GM15510 (cell line): ENCODE measurements around the gene KDM5B.

Experiments used
- POLR2A ChIP-seq: IDR thresholded peaks from 3 replicates; pipeline ENCODE4 v1.6.1; 2011; ENCODE audit warnings: borderline replicate concordance; ENCODE audit not compliant: insufficient read length; ENCODE audit errors: extremely low read depth

Gene KDM5B

DNA sequence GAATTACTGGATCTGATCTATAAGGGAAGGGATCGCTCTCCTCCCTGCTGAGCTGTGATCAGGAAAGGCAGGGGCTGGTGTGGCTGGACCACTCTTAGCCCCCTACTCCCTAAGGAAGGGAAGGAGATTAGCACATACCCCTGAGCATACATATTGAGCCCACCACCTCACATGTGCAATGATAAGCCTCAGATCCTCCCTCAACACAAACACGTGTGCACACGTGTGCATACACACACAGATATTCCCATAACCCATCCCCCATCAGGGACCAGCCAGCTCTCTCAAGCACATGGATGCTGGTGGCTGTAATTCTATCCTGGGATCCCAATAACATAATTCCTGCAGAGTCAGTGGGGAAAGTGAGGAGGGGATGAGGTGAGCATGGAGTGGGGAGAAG is 119.1 kb downstream of the KDM5B start:
- no peak for TF ChIP-seq POLR2A

DNA sequence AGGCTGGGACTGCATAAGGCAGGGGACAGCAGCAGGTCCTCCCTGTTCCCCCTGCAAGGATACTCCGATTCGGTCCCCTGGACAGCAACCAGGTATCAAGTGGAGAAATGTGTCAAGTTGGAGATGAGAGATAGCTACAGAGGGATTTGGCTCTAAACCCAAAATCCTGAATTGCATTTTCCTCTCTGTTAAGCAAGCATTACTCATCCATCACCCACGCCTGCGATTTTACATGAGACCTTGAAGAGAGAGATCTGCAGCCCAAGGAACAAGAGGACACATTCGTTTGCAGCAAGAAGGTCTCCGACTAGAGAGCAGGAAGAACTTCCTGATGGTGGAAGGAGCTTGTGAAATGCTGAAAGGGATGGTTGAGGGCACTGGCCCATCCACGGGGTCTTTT is 119.8 kb downstream of the KDM5B start:
- no peak for TF ChIP-seq POLR2A

DNA sequence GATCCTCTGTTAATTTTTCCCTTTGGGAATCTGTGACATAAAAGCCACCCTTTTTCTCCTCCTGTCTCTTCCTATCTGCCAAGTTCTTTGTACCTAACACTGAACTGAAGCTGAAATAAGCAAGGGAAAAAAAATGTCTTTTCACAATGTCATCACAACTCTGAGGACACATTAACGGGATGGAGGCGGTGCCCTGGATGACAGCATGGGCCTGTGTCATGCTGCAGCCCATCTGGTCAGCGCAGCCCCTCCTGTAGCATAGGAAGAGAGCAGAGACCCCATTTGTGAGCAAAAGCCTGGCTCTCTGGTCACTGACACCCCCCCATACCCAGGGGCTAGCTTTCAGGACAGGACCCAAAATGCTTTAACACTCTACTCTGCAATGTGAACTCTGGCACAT is 120.4 kb downstream of the KDM5B start:
- TF ChIP-seq POLR2A = no peak

DNA sequence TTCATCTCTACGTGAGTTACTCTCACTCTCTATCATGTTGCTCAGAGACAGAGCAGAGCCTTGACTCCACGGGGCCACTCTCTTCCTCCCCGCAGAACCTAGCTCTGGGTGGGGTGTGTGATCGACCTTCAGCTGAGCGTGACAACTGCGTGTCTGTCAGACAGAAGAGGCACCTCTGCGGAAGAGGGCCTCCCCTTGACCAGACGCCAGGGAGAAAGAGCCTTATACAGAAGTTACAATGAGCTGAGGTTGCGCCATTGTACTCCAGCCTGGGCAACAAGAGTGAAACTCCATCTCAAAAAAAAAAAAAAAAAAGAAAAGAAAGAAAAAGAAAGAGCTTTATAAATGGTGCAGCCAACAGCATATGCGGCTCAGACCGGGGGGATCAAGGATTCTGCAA is 120.9 kb downstream of the KDM5B start:
- TF ChIP-seq POLR2A = no peak

DNA sequence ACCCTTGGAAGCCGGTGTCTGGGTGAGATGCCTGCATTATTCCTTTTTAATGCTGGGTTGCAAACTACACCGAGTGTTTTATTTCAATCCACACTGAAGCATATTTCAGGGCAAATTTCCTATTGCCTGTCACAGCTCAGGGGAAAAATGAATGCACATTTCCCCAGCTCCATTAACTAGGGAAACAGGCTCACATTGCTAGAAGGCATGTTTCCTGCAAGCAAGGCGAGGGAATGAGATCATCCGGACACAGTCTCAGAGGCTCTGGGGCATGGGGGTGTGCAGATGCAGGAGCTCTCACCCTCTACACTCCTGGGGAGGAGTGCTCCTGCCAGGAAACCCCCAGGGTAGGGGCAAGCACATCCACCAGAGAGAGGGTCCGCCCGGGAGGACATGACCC is 122.6 kb downstream of the KDM5B start:
- TF ChIP-seq POLR2A = no peak

DNA sequence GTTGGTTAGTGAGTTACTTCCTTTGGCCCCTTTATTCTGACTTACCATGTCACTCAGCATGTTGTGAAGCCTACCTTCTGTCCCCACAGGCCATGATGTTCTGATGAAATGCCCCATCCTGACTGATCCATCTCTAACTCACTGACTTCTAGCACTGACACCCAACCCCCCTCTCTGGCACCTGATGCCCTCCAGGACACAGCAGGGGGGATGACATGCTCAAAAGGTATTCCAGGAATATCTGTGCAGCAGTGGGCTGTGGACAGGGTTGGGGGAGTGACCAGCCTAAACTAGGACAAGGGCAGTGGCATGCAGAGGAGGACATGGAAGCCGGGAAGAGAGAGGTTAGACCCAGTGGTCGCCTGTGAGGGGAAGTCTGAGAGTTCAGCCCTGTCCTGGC is 123.5 kb downstream of the KDM5B start:
- no peak for TF ChIP-seq POLR2A

DNA sequence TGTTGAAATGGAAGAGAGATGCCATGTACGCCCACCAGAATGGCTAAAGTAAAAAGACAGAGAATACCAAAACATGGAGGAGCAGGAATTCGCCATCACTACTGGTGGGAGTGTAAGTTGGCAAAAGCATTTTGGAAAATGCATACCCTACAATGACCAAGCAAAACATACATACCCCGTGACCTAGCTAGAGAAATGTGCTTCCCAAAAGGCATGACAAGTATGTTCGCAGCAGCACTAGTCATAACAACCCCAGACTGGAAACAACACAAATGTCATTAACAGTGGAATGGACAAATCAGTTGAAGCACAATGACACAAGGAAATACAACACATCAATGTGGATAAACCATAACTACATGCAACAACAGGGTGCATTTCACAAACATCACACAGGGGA is 125.2 kb downstream of the KDM5B start:
- no peak for TF ChIP-seq POLR2A

DNA sequence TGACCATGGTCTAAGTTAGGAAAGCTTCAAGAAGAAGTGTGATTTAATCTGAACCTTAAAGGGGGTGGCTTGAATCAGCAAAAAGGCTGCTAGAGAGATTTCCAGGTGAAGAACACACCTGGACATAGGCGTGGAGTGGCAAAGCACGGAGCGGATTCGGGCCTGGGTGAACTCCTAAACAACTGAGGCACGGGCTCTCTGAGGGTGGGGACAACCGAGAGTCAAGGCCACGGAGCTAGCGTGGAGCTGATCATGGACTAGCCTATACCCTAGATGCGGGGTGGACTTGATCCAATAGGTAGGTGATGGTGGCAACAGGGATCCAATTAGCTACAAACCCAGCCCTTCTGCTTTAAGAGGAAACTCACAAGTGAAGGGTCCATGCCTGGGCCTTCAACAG is 125.7 kb downstream of the KDM5B start:
- TF ChIP-seq POLR2A = no peak

DNA sequence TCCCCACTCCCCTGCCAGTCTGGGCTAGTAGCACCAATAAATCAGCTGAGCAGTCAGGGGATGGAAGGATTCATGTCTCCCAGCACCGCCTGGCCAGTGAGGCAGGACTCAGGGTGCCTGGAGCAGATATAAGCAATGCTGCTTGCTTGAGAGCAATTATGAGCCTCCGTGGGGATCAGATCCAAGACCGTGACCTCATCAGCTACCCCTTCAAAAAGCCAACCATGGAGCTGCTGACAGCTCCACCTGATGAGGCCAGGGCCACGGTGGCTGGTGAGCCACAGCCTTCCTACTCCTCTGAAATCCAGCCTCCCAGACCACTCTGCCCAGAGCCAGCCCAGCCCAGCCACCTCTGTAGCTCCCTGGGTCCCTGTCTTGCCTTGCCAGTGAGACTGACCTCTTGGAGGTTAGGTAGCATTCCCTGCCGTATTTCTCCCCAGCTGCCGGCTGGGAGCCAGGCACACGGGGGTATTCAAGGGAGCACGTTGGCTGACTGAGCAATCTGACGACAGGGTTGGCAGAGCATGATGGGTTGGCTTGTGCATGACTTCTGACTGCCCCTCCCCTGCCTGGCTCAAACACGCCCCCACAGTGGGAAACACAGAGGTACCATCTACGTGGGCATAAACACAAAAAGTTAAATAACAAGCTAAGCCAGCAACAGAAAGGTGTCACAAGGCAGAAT is 126.3 kb downstream of the KDM5B start:
- no peak for TF ChIP-seq POLR2A

DNA sequence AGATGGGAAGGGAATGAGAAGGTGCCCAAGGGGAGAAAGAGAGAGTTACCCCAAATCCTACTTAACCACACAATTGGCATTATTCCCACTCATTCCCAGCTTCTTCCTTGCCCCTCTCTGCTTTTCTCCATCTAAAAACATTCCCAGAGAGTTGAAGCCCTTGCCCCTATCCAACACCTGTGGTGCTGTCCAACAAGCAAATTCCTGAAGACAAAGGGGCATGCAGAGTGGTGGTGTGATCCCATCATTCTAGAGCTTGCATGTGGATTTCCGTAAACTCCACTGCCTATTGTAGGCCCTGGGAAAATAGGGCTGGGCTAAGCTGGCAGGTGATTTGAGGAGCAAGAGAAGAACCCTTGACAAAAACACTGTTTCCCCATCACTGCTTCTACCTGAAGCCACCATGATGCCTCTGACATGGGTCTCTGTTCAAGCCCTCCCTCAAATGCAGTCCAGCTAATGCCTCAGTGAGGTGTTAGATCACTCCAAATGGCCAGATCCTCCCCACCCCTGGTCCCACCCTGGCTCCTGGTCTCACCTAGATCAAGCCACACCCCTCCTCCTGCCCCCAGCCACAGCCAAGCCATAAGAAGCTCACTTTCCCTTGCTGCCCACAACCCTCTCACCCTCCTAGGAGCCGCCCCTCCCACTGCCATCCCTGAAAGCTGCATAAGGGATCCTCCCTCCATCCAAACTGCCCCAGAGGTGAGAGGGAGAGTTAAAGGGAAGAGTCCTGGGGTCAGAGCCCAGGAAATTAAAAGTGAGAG is 127.5 kb downstream of the KDM5B start:
- no peak for TF ChIP-seq POLR2A

DNA sequence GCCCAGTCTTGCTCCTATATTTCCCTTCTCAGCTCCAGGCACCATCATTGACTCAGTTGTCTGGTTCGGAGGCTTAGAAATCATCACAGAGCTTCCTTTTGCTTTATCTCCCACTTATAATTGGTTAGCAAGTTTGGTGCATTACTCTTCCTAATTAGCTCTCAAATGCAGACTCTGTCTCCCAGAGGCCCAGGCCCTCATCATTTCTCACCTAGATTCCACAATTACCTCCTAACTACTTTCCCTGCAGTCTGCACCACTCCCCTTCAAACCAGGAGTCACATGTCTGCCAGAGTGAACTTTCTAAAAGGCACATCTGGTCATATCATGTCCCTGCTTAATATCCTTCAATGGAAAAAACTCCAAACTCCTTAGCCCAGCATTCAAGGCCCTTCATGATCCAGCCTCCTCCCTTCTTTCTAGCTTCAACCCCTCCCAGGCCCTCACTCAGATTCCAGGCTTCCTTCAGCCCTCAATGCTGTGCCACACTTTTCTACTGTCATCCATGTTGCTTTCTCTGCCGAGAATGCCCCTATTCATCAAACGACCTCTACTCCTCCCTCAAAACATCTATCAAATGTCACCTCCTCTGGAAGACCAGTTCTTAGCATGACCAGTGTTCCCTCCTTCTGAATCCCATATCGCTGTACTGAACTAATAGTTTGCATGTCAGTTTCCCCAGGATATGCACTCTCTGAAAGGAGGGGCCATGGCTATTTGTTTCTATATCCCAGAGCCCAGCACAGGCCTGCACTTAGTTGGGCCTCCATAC is 128.6 kb downstream of the KDM5B start:
- no peak for TF ChIP-seq POLR2A

DNA sequence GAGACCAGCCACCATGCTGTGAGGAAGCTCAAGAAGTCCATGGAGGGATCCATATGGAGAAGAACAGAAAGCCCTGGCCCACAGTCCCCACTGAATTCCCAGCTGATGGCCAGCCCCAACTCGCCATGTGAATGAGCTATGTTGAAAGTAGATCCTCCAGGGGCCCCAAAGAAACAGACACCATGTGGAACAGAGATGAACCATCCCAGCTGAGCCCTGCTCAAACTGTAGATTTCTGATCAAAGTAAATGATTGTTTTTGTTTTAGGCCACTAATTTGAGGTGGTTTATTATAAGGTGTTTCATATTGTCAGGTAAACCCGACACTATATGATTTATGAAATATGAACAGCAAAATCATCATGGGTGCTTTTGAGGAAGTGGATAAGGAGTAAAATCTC is 130.8 kb downstream of the KDM5B start:
- no peak for TF ChIP-seq POLR2A
